ENCODE results near the gene NKX6-1. TPM values are rescaled to one million over a fixed set of nuclear protein-coding genes. Genes with fewer than 3 reads are reported as not detected.

The NKX6-1 gene
- total and polyA plus RNA-seq, 2 donors from 2014 or later = 0.35 TPM; not detected in 1

DNA sequence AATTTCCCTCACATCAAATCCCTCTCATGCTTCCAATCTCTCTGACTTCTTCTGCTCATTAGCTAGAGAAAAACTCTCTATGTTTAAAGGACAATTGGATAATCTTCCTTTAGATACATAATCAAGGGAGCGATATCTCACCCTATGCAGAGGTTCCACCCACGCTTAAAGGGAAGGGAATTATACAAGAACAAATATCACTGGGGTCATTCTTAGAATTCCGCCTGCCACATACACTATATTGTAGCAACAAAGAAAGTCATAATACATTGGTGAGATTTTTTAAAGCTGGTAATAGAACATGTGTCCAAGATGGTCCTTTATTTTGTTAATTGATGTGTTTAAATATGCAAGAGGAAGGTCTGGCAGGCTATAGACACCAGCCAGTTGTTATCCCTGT is 31.5 kb downstream of the NKX6-1 start:
- H3K9me3 ChIP-seq (ENCODE audit: control insufficient read depth in 2 of 3, insufficient read depth in 1 of 3, low read length in 3 of 3) = peaks cover 0 to 4% (median 0%) of the 10 kb centered on the region in 3 donors
- intact Hi-C loops (cut with DNase I) = no loop called here
- H3K4me3 ChIP-seq (ENCODE audit: low read length in 3 of 3) = no peak overlapping the region
- no peak overlapping the region for H3K27ac ChIP-seq (ENCODE audit: low read depth in 2 of 2, low read length in 2 of 2)
- H3K36me3 ChIP-seq (ENCODE audit: control insufficient read depth in 2 of 3, insufficient read depth in 3 of 3, low read length in 3 of 3) = no peaks in the 10 kb centered on the region
- no peak overlapping the region for H3K9ac ChIP-seq (ENCODE audit: low read length in 3 of 3)
- no peak for DNase-seq
- H3K27me3 ChIP-seq (ENCODE audit: control insufficient read depth, insufficient read depth, low read length) = no peaks in the 10 kb centered on the region
- FAIRE-seq = no peak
- TF ChIP-seq, protein P1, sequence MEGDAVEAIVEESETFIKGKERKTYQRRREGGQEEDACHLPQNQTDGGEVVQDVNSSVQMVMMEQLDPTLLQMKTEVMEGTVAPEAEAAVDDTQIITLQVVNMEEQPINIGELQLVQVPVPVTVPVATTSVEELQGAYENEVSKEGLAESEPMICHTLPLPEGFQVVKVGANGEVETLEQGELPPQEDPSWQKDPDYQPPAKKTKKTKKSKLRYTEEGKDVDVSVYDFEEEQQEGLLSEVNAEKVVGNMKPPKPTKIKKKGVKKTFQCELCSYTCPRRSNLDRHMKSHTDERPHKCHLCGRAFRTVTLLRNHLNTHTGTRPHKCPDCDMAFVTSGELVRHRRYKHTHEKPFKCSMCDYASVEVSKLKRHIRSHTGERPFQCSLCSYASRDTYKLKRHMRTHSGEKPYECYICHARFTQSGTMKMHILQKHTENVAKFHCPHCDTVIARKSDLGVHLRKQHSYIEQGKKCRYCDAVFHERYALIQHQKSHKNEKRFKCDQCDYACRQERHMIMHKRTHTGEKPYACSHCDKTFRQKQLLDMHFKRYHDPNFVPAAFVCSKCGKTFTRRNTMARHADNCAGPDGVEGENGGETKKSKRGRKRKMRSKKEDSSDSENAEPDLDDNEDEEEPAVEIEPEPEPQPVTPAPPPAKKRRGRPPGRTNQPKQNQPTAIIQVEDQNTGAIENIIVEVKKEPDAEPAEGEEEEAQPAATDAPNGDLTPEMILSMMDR (IDR thresholded peaks at IDR 0.05; ENCODE audit: borderline replicate concordance, extremely low read depth, insufficient read depth) = no peak
- no peaks in the 10 kb centered on the region for H3K4me1 ChIP-seq (ENCODE audit: control insufficient read depth in 2 of 3, insufficient read depth in 2 of 3, low read depth in 1 of 3, low read length in 3 of 3)

DNA sequence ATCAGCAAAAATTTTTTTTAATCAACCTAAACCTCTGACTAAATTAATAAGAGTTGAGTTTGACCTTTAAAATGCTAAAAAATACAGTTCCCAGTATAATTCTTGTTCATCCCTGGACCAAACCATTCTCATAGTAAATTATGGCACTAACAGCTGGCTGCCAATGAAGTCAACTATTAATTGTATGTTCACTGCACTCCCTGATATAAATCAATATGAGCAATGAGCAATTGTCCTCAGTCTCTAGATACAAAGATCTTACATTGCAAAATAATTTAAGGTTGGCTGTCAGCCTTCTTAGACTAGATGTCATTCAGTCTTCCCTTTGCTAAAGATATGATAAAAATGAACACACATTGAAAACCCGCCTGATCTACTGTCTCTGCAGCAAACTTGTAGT is 39.3 kb downstream of the NKX6-1 start:
- no peaks in the 10 kb centered on the region for H3K27me3 ChIP-seq (ENCODE audit: control insufficient read depth, insufficient read depth, low read length)
- no peak for FAIRE-seq
- intact Hi-C loops (cut with DNase I) = no loop called here

DNA sequence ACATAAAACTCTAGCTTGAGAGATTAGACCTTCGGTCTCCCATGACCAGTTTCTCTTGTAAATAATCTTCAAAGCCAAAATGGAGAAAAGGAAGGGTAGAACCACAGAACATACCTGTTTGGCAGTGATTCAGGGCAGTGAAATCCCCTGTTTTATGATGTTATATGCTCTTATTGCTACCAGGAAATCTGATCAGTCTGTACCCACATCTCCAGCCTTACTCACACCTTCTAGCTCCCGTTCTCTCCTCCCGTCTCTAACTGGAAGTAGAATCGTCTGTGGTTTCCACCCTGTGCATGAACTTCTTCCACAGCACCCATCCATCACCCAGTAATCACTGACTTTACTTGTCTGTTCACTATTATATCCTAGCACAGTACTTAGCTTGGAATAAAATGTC is 42.9 kb downstream of the NKX6-1 start:
- DNase-seq (no peak), FAIRE-seq (no peak)
- Histone ChIP-seq H3K4me1 (ENCODE audit: control insufficient read depth in 2 of 3, insufficient read depth in 2 of 3, low read depth in 1 of 3, low read length in 3 of 3) (no peaks in the 10 kb centered on the region), H3K27me3 (ENCODE audit: control insufficient read depth, insufficient read depth, low read length) (no peaks in the 10 kb centered on the region), H3K9me3 (ENCODE audit: control insufficient read depth in 2 of 3, insufficient read depth in 1 of 3, low read length in 3 of 3) (no peaks in the 10 kb centered on the region), H3K36me3 (ENCODE audit: control insufficient read depth in 2 of 3, insufficient read depth in 3 of 3, low read length in 3 of 3) (no peaks in the 10 kb centered on the region), H3K9ac (ENCODE audit: low read length in 3 of 3) (no peak overlapping the region), H3K4me3 (ENCODE audit: low read length in 3 of 3) (no peak overlapping the region), H3K27ac (ENCODE audit: low read depth in 2 of 2, low read length in 2 of 2) (no peak overlapping the region)
- TF ChIP-seq, protein P1 (IDR thresholded peaks at IDR 0.05; ENCODE audit: borderline replicate concordance, extremely low read depth, insufficient read depth) = no peak
- intact Hi-C loops (cut with DNase I) = no loop called here

More for the DNA sequence above, 39.3 kb downstream of the NKX6-1 start:
- peaks cover 0 to 4% (median 0%) of the 10 kb centered on the region in 3 donors for H3K9me3 ChIP-seq (ENCODE audit: control insufficient read depth in 2 of 3, insufficient read depth in 1 of 3, low read length in 3 of 3)
- H3K4me1 ChIP-seq (ENCODE audit: control insufficient read depth in 2 of 3, insufficient read depth in 2 of 3, low read depth in 1 of 3, low read length in 3 of 3) = no peaks in the 10 kb centered on the region
- no peak overlapping the region for H3K4me3 ChIP-seq (ENCODE audit: low read length in 3 of 3)
- H3K27ac ChIP-seq (ENCODE audit: low read depth in 2 of 2, low read length in 2 of 2) = no peak overlapping the region
- no peak overlapping the region for H3K9ac ChIP-seq (ENCODE audit: low read length in 3 of 3)
- no peak for DNase-seq
- H3K36me3 ChIP-seq (ENCODE audit: control insufficient read depth in 2 of 3, insufficient read depth in 3 of 3, low read length in 3 of 3) = no peaks in the 10 kb centered on the region
- TF ChIP-seq, protein P1 (IDR thresholded peaks at IDR 0.05; ENCODE audit: borderline replicate concordance, extremely low read depth, insufficient read depth) = no peak

DNA sequence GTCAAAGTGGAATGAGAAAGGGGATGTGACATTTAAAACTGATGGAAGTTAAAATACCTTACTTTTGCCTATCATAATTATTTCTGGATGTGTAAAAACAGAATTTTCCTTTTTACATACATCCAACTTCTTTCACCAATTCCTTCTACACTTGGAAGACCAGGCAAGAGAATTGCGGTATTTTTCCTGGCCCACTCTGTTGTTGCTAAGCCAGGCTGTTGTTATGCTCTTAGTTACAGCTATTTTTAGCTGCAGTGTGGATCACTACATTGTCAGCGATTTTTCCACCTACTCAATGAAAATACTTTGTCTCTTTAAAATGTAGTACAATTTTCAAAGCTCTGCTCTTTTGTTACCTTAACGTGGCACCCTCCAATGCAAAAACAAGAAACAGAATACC is 43.4 kb downstream of the NKX6-1 start:
- Histone ChIP-seq H3K4me1 (ENCODE audit: control insufficient read depth in 2 of 3, insufficient read depth in 2 of 3, low read depth in 1 of 3, low read length in 3 of 3) (no peaks in the 10 kb centered on the region), H3K9ac (ENCODE audit: low read length in 3 of 3) (no peak overlapping the region), H3K36me3 (ENCODE audit: control insufficient read depth in 2 of 3, insufficient read depth in 3 of 3, low read length in 3 of 3) (no peaks in the 10 kb centered on the region), H3K27me3 (ENCODE audit: control insufficient read depth, insufficient read depth, low read length) (no peaks in the 10 kb centered on the region), H3K4me3 (ENCODE audit: low read length in 3 of 3) (no peak overlapping the region), H3K27ac (ENCODE audit: low read depth in 2 of 2, low read length in 2 of 2) (no peak overlapping the region), H3K9me3 (ENCODE audit: control insufficient read depth in 2 of 3, insufficient read depth in 1 of 3, low read length in 3 of 3) (no peaks in the 10 kb centered on the region)
- intact Hi-C loops (cut with DNase I) = no loop called here
- DNase-seq (peak in 1 of 5 donors; percentile 16), FAIRE-seq (no peak)
- TF ChIP-seq, protein P1 (IDR thresholded peaks at IDR 0.05; ENCODE audit: borderline replicate concordance, extremely low read depth, insufficient read depth) = no peak
